ENCODE data around the gene ORM2. TPM values are rescaled to one million over a fixed set of nuclear protein-coding genes. Genes with fewer than 3 reads are reported as not detected.

The ORM2 gene
- total RNA-seq, 1 donor from 2014 or later = not detected

GRCh38 chr9:114347675-114348074 lies 18.0 kb downstream of the ORM2 start:
- Mint-ChIP-seq H3K4me3 (no peak overlapping the region), H3K27me3 (no peaks in the 10 kb centered on the region), H3K36me3 (ENCODE audit: low read depth) (peaks cover 95% of the 10 kb centered on the region), H3K27ac (peak overlapping the region; percentile 94), H3K4me1 (peaks cover 41% of the 10 kb centered on the region), H3K9me3 (no peaks in the 10 kb centered on the region)
- ChIA-PET CTCF (interaction anchor here (1.3 kb wide), 1 partner anchor 43 kb away, joined by 3 read pairs; no protein-coding TSS in a partner anchor), POLR2A (interaction anchor here (2.7 to 13.9 kb wide), 2 partner anchors 37 to 51 kb away, joined by 30 to 188 read pairs; partner anchors contain the start of gene AKNA)
- no peak for TF ChIP-seq CTCF (IDR thresholded peaks at IDR 0.05)
- no peak for DNase-seq
- ATAC-seq (ENCODE audit: low read depth) = no peak
- intact Hi-C loops (cut with micrococcal nuclease) = loop anchor here (1.0 to 2.0 kb wide), 2 partner anchors 8 to 269 kb away; no protein-coding TSS in a partner anchor

GRCh38 chr9:114348261-114348905 lies 18.7 kb downstream of the ORM2 start:
- CTCF ChIA-PET = interaction anchor here (1.0 to 1.3 kb wide), 5 partner anchors 16 to 305 kb away, joined by 3 to 6 read pairs (median 3); no protein-coding TSS in a partner anchor

GRCh38 chr9:114348906-114349482 lies 19.3 kb downstream of the ORM2 start:
- peak; percentile 77 for DNase-seq
- H3K27ac Mint-ChIP-seq = peak overlapping the region; percentile 94
- POLR2A ChIA-PET = interaction anchor here (0.5 to 13.9 kb wide), 18 partner anchors 9 to 262 kb away, joined by 3 to 188 read pairs (median 7); partner anchors contain the start of genes AKNA, ATP6V1G1 and TMEM268
- peak; percentile 94 for ATAC-seq (ENCODE audit: low read depth)
- no peaks in the 10 kb centered on the region for H3K9me3 Mint-ChIP-seq
- intact Hi-C loops (cut with micrococcal nuclease) = loop anchor here (1.0 to 2.0 kb wide), 7 partner anchors 10 to 268 kb away; no protein-coding TSS in a partner anchor
- H3K36me3 Mint-ChIP-seq (ENCODE audit: low read depth) = peaks cover 93% of the 10 kb centered on the region
- H3K4me3 Mint-ChIP-seq = peak overlapping the region; percentile 58
- CTCF ChIA-PET = interaction anchor here (0.6 to 1.3 kb wide), 8 partner anchors 15 to 304 kb away, joined by 3 to 6 read pairs (median 3); no protein-coding TSS in a partner anchor
- H3K4me1 Mint-ChIP-seq = peaks cover 44% of the 10 kb centered on the region
- no peaks in the 10 kb centered on the region for H3K27me3 Mint-ChIP-seq
- no peak for TF ChIP-seq CTCF (IDR thresholded peaks at IDR 0.05)

More at GRCh38 chr9:114348261-114348905, 18.7 kb downstream of the ORM2 start:
- intact Hi-C loops (cut with micrococcal nuclease) = loop anchor here (1.0 to 2.0 kb wide), 2 partner anchors 9 to 268 kb away; no protein-coding TSS in a partner anchor
- POLR2A ChIA-PET = interaction anchor here (0.5 to 13.9 kb wide), 17 partner anchors 8 to 262 kb away, joined by 3 to 188 read pairs (median 7); partner anchors contain the start of genes AKNA, ATP6V1G1 and TMEM268
- peak overlapping the region; percentile 58 for H3K4me3 Mint-ChIP-seq
- H3K9me3 Mint-ChIP-seq = no peaks in the 10 kb centered on the region
- DNase-seq = no peak
- ATAC-seq (ENCODE audit: low read depth) = no peak
- H3K27ac Mint-ChIP-seq = peak overlapping the region; percentile 94
- peaks cover 95% of the 10 kb centered on the region for H3K36me3 Mint-ChIP-seq (ENCODE audit: low read depth)
- peaks cover 44% of the 10 kb centered on the region for H3K4me1 Mint-ChIP-seq
- no peak for TF ChIP-seq CTCF (IDR thresholded peaks at IDR 0.05)
- no peaks in the 10 kb centered on the region for H3K27me3 Mint-ChIP-seq

- Mint-ChIP-seq H3K9me3 (no peaks in the 10 kb centered on the region), H3K36me3 (ENCODE audit: low read depth) (peaks cover 90% of the 10 kb centered on the region), H3K27me3 (no peaks in the 10 kb centered on the region)
These were observed 20.2 kb downstream of the ORM2 start for GRCh38 chr9:114349713-114350480.

More at GRCh38 chr9:114349713-114350480, 20.2 kb downstream of the ORM2 start:
- Mint-ChIP-seq H3K4me1 (peaks cover 44% of the 10 kb centered on the region), H3K27ac (peak overlapping the region; percentile 94), H3K4me3 (peak overlapping the region; percentile 58)
- TF ChIP-seq CTCF (IDR thresholded peaks at IDR 0.05) = no peak
- CTCF ChIA-PET = interaction anchor here (0.8 kb wide), 1 partner anchor 56 kb away, joined by 4 read pairs; no protein-coding TSS in a partner anchor
- intact Hi-C loops (cut with micrococcal nuclease) = loop anchor here (1.0 to 2.0 kb wide), 6 partner anchors 16 to 267 kb away; no protein-coding TSS in a partner anchor
- ATAC-seq (ENCODE audit: low read depth) = no peak
- DNase-seq = no peak
- POLR2A ChIA-PET = interaction anchor here (0.6 to 13.9 kb wide), 15 partner anchors 12 to 1129 kb away, joined by 3 to 188 read pairs (median 7); partner anchors contain the start of genes AKNA and TMEM268
